HepG2 (cell line): ENCODE data around the gene ZNF20. TPM values are rescaled to one million over a fixed set of nuclear protein-coding genes. Genes with fewer than 3 reads are reported as not detected.

Experiments used
- HNRNPLL ChIP-seq: fragments of 200-400 bp; formaldehyde crosslinking; IDR thresholded peaks from 2 replicates; pipeline ENCODE4 v1.6.1; 2017; ENCODE audit warnings: mild to moderate bottlenecking, low read depth, low read length; ENCODE audit not compliant: poor library complexity, severe bottlenecking
- MEIS2 ChIP-seq: sonication (generic); formaldehyde crosslinking; IDR thresholded peaks from 2 replicates; pipeline ENCODE4 v1.9.0; 2021; ENCODE audit warnings: mild to moderate bottlenecking, missing genetic modification reagents
- NAIF1 ChIP-seq: sonication (generic); formaldehyde crosslinking; IDR thresholded peaks from 2 replicates; pipeline ENCODE4 v1.5.0; 2020; ENCODE audit warnings: mild to moderate bottlenecking, missing genetic modification reagents, borderline replicate concordance
- REST ChIP-seq, 2 experiments: IDR thresholded peaks; 2 replicates each; pipeline ENCODE4 v1.6.1; 2011 to 2012; ENCODE audit warnings: low read length in 2 of 2, borderline replicate concordance in 1 of 2, low read depth in 1 of 2, mild to moderate bottlenecking in 1 of 2, moderate library complexity in 1 of 2
- SP1 ChIP-seq, 2 experiments: fragments of 450-650 bp in 1 of 2; sonication (generic) in 1 of 2; formaldehyde crosslinking in 1 of 2; IDR thresholded peaks; 2 replicates each; pipeline versions ENCODE4 v1.4.0 to v1.6.1; 2016 to 2020; ENCODE audit warnings: missing genetic modification reagents in 1 of 2
- TCF7 ChIP-seq: sonication (generic); IDR thresholded peaks from 2 replicates; pipeline ENCODE4 v1.6.1; 2016; ENCODE audit warnings: antibody characterized with exemption, low read depth
- ZNF367 ChIP-seq: sonication (generic); formaldehyde crosslinking; IDR thresholded peaks from 2 replicates; pipeline ENCODE4 v1.4.0; 2020; ENCODE audit warnings: missing genetic modification reagents, borderline replicate concordance
- ZNF646 ChIP-seq: sonication (generic); formaldehyde crosslinking; IDR thresholded peaks from 2 replicates; pipeline ENCODE4 v1.9.0; 2021; ENCODE audit warnings: mild to moderate bottlenecking, missing genetic modification reagents
- ZNF704 ChIP-seq: sonication (generic); formaldehyde crosslinking; IDR thresholded peaks from 2 replicates; pipeline ENCODE4 v1.8.1; 2023; ENCODE audit warnings: mild to moderate bottlenecking, inconsistent platforms, moderate library complexity, missing genetic modification reagents, borderline replicate concordance
- ZNF740 ChIP-seq: sonication (generic); formaldehyde crosslinking; IDR thresholded peaks from 2 replicates; pipeline ENCODE4 v1.4.0; 2020; ENCODE audit warnings: missing genetic modification reagents
- polyA plus RNA-seq, 8 experiments: library from polyadenylated mRNA; depleted of rRNA in 3 of 8; stranded (reverse) in 7 of 8; unstranded in 1 of 8; fragments of >200 nt; fragmentation: Illumina TruSeq in 4 of 8; extraction: Trizol in 4 of 8; gene quantifications; 2 replicates each; pipeline versions ENCODE4 v1.2.1 to v1.2.3, GENCODE V29; 2011 to 2016; ENCODE audit warnings: low read depth in 4 of 8, missing spikeins in 1 of 8, mixed read lengths in 1 of 8; ENCODE audit not compliant: insufficient read depth in 1 of 8
- total RNA-seq, 5 experiments: library from RNA; depleted of rRNA; stranded (reverse); fragments of >200 nt; fragmentation: Illumina TruSeq; extraction: Trizol; gene quantifications; 2 replicates each; pipeline ENCODE4 v1.2.3, GENCODE V29; 2016; ENCODE audit warnings: low read depth in 1 of 5
- TF ChIP-seq, protein P1 (sequence below): sonication (generic); formaldehyde crosslinking; IDR thresholded peaks from 2 replicates; pipeline ENCODE4 v1.4.0; 2020; ENCODE audit warnings: mild to moderate bottlenecking, missing genetic modification reagents
- TF ChIP-seq, protein P2 (sequence below): sonication (generic); formaldehyde crosslinking; conservative IDR thresholded peaks from 2 replicates; pipeline ENCODE4 v1.4.0; 2020; ENCODE audit warnings: missing genetic modification reagents

Gene ZNF20
- total and polyA plus RNA-seq, 2 of the 13 experiments (the other 11 are each of a cell fraction or from before 2014, with no cell fraction given) = 1.6 to 8.0 TPM

- TF ChIP-seq REST (IDR thresholded peaks at IDR 0.05; ENCODE audit: borderline replicate concordance in 1 of 2, low read depth in 1 of 2, low read length in 2 of 2) (peak in 1 of 2 experiments; percentile 41; a peak in 1 of 4 replicates), ZNF367 (no peak), NAIF1 (CRISPR knock-in tag) (no peak), SP1 (IDR thresholded peaks at IDR 0.05) (no peak), SP1 (CRISPR knock-in tag; IDR thresholded peaks at IDR 0.05) (peak; percentile 52; the same call in 1 of the 2 replicates), MEIS2 (CRISPR knock-in tag) (0 out of 2 replicates have a peak, but pooled peaks have one; percentile 44), HNRNPLL (peak; percentile 27), ZNF704 (CRISPR knock-in tag) (peak; percentile 53; the same call in 1 of the 2 replicates), ZNF740 (CRISPR knock-in tag) (no peak), TCF7 (no peak), ZNF646 (CRISPR knock-in tag) (no peak)
- TF ChIP-seq, protein P1, sequence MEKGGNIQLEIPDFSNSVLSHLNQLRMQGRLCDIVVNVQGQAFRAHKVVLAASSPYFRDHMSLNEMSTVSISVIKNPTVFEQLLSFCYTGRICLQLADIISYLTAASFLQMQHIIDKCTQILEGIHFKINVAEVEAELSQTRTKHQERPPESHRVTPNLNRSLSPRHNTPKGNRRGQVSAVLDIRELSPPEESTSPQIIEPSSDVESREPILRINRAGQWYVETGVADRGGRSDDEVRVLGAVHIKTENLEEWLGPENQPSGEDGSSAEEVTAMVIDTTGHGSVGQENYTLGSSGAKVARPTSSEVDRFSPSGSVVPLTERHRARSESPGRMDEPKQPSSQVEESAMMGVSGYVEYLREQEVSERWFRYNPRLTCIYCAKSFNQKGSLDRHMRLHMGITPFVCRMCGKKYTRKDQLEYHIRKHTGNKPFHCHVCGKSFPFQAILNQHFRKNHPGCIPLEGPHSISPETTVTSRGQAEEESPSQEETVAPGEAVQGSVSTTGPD (CRISPR knock-in tag) = 0 out of 2 replicates have a peak, but pooled peaks have one; percentile 19
- TF ChIP-seq, protein P2, sequence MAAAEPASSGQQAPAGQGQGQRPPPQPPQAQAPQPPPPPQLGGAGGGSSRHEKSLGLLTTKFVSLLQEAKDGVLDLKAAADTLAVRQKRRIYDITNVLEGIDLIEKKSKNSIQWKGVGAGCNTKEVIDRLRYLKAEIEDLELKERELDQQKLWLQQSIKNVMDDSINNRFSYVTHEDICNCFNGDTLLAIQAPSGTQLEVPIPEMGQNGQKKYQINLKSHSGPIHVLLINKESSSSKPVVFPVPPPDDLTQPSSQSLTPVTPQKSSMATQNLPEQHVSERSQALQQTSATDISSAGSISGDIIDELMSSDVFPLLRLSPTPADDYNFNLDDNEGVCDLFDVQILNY (CRISPR knock-in tag) = 0 out of 2 replicates have a peak, but pooled peaks have one; percentile 19
These were observed 16.3 kb upstream of the ZNF20 start, which contains the start of gene ZNF625 (continued) for GRCh38 chr19:12156223-12157058.
